ENCODE results near the gene SLC19A1.
"Not testable (repeated sequence)": the region's sequence is repeated elsewhere in the genome, so short reads cannot be mapped to it uniquely, and the experiment has no call there.

The SLC19A1 gene

DNA sequence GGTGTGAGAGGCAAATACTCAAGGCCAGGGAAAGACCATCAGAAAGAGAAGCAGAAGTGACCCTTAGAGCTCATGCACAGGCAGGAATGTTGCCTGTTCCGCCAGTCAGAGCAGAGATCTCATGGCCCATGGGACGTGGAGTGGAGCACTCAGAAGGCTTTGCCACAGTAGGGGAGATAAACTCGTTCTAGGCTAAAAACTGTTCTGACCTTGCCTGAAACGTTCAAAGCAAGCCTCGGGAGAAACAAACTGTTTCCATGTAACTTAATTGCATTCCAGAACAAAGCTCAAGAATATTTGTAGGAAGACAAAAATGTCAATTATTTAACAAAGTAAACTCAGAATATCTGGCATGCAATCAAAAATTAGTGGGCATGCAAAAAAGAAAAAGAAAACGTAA lies 20.7 kb upstream of the SLC19A1 start:
- DNase-seq (ENCODE audit: low read depth), result peak; percentile 56
- TF ChIP-seq CTCF (conservative IDR thresholded peaks at IDR 0.05; ENCODE audit: low read depth, low read length), result no peak
- no peak overlapping the region for H3K4me3 ChIP-seq (ENCODE audit: low read depth, low read length)

DNA sequence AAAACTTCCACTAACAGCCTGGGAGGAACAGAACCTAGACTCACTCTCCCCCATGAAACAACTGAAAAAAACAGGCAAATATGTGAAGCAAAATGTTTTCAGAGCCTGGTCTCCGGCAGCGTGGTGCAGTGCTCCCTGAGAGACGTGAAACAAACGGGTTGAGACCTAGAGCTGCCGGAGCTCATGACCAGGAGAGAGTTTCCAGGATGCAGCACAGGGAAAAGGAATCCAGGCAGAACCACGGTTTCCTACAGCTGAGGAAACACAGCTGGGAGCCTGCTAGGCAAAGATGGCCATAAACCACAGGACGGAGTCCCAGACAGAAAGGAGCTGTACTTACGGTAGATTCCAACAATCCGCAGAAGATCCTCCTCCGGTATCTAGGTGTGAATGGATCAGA lies 20.2 kb upstream of the SLC19A1 start:
- H3K4me3 ChIP-seq (ENCODE audit: low read depth, low read length), result no peak overlapping the region
- no peak for DNase-seq (ENCODE audit: low read depth)
- TF ChIP-seq CTCF (conservative IDR thresholded peaks at IDR 0.05; ENCODE audit: low read depth, low read length), result no peak

- H3K4me3 ChIP-seq (ENCODE audit: low read depth, low read length); DNase-seq (ENCODE audit: low read depth): not testable (repeated sequence)
These were observed 19.0 kb upstream of the SLC19A1 start for GRCh38 chr21:45561241-45561640.

DNA sequence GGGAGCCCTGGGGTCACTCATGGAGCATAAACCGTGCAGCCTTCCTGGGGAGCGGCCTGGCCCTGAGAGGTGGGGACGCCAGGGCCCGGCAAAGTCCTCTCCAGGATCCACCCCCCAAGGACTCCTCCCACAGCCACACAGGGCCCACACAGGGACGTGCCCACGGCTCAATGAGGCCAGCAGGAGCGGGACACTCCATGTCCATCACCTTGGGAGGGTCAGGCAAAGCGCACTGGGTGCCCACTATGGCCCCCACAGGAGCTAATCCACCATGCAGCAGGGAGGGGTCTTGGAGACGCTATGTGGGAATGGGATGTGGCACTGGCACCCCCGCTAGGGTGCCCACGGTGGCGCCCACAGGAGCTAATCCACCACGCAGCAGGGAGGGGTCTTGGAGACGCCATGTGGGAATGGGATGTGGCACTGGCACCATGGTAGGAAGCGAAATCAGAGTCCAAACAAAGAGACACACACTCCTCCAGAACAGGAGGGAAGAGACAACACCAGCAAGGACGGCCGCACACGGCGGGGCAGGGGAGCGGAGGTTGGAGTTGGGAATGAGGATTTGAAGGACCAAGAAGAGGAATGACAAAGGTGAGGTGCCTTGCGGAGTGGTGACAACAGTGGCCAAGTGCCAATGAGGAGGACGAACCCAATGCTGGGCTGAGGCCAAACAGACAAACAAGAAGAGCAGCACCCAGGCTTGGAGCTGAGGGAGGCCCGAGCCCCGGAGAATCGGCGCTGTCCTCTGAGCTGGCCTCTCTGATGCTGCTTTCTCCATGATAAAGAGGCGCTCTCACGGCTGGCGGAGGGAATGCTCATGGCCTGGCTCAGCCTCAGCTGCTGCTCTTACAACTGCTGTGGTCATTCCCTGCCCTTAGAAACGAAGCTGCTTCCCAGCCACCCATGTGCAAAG lies 18.1 kb upstream of the SLC19A1 start:
- TF ChIP-seq CTCF (conservative IDR thresholded peaks at IDR 0.05; ENCODE audit: low read depth, low read length), result no peak
- DNase-seq (ENCODE audit: low read depth), result no peak
- no peak overlapping the region for H3K4me3 ChIP-seq (ENCODE audit: low read depth, low read length)

DNA sequence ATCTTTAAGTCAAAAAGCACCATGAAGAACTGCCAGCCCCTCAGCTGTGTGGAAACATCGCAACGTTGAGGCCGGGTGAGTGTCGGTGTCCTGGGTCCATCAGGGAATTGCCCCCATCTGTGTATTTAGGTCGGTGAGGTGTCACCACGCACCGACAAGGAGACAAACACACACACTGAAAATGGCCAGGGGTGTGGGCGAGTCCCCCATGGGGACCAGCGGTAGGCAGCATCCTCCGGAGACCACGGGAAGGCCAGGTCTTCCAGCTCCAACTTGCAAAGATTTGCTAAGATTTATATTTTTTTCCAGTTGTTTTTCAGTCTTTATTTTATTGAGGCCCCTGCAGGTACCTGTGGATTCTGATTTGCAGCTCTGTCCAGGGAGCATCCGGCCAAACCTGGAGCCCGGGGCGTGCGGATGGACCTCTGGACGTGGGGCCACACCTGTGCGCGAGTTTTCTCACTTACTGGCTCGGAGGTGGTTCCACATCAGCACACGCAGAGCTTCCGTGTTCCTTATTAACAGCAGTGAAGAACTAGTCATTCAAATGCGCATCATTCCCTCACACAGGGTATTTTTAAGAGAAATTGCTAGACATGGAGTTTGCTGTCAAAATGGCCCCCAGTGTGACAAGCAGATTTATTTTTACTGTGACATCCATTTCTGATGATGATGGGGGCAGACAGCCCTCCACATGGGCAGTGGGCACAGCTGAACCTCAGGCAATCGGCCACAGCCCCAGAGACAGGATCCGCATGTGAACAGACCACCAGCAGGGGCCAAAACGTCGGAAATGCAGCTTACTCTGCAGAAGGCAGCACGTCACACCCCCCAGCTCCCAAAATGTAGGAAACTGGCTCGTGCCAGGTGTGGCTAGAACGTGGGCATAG lies 17.2 kb upstream of the SLC19A1 start:
- no peak for TF ChIP-seq CTCF (conservative IDR thresholded peaks at IDR 0.05; ENCODE audit: low read depth, low read length)
- no peak overlapping the region for H3K4me3 ChIP-seq (ENCODE audit: low read depth, low read length)
- no peak for DNase-seq (ENCODE audit: low read depth)

GRCh38 chr21:45558044-45558721 lies 15.9 kb upstream of the SLC19A1 start:
- DNase-seq (ENCODE audit: low read depth), result no peak
- no peak overlapping the region for H3K4me3 ChIP-seq (ENCODE audit: low read depth, low read length)
- no peak for TF ChIP-seq CTCF (conservative IDR thresholded peaks at IDR 0.05; ENCODE audit: low read depth, low read length)

DNA sequence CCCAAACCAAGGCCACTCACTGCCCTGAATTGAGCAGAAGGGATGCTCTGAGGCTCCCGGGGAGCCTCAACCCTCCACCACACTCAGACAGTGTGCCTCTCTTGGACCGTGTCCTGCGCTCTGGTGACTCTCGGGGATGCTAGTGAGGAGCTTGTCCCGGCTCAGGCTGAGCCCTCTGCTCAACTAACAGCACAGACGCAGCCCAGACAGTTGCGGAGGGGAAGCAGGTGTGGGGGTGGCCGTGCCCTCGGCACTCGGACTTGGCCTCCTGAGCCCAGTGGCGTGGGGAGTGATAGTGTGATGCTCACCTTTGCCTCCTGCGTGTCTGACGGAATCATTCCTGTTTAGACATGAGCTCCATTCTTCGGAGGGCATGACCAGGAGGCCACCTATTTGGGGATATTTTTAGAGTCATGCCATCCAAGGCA lies 15.4 kb upstream of the SLC19A1 start:
- no peak for TF ChIP-seq CTCF (conservative IDR thresholded peaks at IDR 0.05; ENCODE audit: low read depth, low read length)
- no peak for DNase-seq (ENCODE audit: low read depth)
- no peak overlapping the region for H3K4me3 ChIP-seq (ENCODE audit: low read depth, low read length)

Data from choroid plexus epithelial cell (primary cell).